Endothelial cell of umbilical vein (primary cell): ENCODE measurements around the gene ZP1.

ENCODE experiments used
- EZH2 ChIP-seq: IDR thresholded peaks from 2 replicates; pipeline ENCODE4 v1.6.1; 2012; ENCODE audit warnings: borderline replicate concordance, low read depth, mild to moderate bottlenecking, moderate library complexity, low read length, inconsistent platforms; ENCODE audit not compliant: severe bottlenecking
- MYC ChIP-seq: IDR thresholded peaks from one replicate; pipeline ENCODE4 v1.6.1; 2011; ENCODE audit warnings: mild to moderate bottlenecking, low read depth, low read length
- POLR2A ChIP-seq: IDR thresholded peaks from 2 replicates; pipeline ENCODE4 v1.6.1; 2012; ENCODE audit warnings: low read depth, mild to moderate bottlenecking, control low read depth, low read length
- TF ChIP-seq, protein P1 (sequence below): IDR thresholded peaks from 2 replicates; pipeline ENCODE4 v1.6.1; 2011; ENCODE audit not compliant: insufficient read depth, insufficient read length
- TF ChIP-seq, protein P2 (sequence below), 2 donors: IDR thresholded peaks; 1 replicate in 1 of 2; 2 replicates in 1 of 2; pipeline ENCODE4 v1.5.1; 2011; ENCODE audit warnings: low read length in 2 of 2, mild to moderate bottlenecking in 2 of 2, moderate library complexity in 2 of 2, control low read depth in 1 of 2, inconsistent platforms in 1 of 2, low read depth in 1 of 2; ENCODE audit not compliant: insufficient read depth in 1 of 2; ENCODE audit errors: extremely low read depth in 1 of 2

DNA sequence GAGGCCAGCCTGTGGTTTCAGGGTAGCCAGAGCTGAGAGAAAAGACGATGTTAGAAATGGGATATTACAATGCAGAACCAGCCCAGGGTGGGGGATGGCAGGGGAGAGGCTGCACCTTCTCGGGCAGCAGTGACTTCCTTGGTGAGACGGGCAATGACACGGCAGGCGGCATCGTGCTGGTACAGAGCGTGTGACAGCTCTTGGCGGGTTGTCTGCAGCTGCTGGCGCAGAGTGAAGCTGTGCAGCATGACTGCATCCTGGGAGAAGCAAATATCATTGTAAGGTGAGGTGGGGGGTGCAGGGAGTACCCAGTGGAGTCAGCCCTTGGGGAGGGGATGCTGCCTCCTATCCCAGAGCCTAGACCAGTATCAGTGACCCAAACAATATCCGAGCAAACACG, 35.3 kb downstream of the ZP1 start:
- no peak for TF ChIP-seq POLR2A
- TF ChIP-seq, protein P1, sequence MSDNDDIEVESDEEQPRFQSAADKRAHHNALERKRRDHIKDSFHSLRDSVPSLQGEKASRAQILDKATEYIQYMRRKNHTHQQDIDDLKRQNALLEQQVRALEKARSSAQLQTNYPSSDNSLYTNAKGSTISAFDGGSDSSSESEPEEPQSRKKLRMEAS = no peak
- TF ChIP-seq MYC = no peak
- TF ChIP-seq, protein P2, sequence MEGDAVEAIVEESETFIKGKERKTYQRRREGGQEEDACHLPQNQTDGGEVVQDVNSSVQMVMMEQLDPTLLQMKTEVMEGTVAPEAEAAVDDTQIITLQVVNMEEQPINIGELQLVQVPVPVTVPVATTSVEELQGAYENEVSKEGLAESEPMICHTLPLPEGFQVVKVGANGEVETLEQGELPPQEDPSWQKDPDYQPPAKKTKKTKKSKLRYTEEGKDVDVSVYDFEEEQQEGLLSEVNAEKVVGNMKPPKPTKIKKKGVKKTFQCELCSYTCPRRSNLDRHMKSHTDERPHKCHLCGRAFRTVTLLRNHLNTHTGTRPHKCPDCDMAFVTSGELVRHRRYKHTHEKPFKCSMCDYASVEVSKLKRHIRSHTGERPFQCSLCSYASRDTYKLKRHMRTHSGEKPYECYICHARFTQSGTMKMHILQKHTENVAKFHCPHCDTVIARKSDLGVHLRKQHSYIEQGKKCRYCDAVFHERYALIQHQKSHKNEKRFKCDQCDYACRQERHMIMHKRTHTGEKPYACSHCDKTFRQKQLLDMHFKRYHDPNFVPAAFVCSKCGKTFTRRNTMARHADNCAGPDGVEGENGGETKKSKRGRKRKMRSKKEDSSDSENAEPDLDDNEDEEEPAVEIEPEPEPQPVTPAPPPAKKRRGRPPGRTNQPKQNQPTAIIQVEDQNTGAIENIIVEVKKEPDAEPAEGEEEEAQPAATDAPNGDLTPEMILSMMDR (IDR thresholded peaks at IDR 0.05; ENCODE audit: extremely low read depth in 1 of 2, insufficient read depth in 1 of 2, low read depth in 1 of 2, low read length in 2 of 2) = no peak
- TF ChIP-seq EZH2 = no peak
